HG02885 (cell line): ENCODE results near the gene CYB561D1.
"Not testable (repeated sequence)": the region's sequence is repeated elsewhere in the genome, so short reads cannot be mapped to it uniquely, and the experiment has no call there.

Source experiments
- ATAC-seq: cut with Tn5 transposase; IDR thresholded peaks from one replicate; pipeline ENCODE4 v1.9.1; 2021; ENCODE audit warnings: mild to moderate bottlenecking; ENCODE audit not compliant: unreplicated experiment, poor library complexity

The CYB561D1 gene

DNA sequence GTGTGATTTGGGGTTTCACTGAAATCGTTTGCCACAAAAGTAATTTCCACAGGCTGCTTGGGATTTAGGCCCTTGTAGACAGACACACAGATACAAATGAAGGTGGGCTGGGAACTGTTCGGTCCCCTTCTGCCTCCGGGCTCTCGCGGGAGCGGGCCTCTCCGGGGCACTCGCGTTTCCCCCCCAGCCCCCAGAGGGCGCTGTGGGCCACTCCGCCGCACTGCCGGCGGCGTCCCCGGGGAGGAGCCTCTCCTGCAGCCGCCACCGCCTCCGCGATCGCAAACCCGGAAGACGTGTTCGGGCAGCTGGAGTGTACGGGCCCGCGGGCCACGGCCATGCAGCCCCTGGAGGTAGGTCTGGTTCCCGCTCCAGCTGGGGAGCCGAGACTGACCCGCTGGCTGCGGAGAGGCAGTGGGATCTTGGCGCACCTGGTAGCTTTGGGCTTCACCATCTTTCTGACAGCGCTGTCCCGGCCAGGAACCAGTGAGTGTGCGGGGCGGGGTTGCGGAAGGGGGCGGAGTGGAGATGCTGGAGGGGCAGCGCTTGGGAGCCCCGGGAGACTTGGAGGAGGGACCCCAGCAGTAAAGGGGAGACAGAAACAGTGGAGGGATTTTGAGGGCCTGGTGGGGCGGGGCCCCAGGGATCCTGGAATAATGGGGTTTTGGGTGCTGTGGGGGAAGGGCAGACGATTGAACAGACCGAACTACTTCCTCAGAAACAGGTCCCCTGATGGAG lies at the start of gene CYB561D1:
CYB561D1 (plus strand) TSS at position 290 of the 735 bp plus-strand sequence; CDS start at position 336, 46 bp downstream.
- peak; percentile 88 for ATAC-seq

DNA sequence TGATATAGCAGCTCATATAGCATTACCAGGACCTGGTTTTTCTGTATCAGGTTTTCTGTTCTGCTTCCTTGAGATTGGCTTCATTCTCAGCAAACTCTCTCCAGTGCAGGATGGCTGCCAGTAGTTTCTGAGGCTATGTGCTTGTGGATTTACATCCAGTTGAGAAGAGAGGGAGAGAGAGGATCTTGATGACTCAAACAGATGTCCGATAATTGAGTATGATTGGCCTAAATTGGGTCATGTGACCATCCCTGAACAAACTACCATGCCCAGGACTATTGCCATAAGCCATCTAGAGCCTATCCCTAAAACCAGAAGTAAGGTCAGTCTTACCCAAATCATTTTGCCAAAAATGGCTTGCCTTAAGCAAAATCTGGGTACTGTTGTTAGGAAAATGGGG lies 49.5 kb upstream of the CYB561D1 start:
- no peak for ATAC-seq

GRCh38 chr1:109445949-109446695 lies 47.8 kb upstream of the CYB561D1 start:
- ATAC-seq = not testable (repeated sequence)

DNA sequence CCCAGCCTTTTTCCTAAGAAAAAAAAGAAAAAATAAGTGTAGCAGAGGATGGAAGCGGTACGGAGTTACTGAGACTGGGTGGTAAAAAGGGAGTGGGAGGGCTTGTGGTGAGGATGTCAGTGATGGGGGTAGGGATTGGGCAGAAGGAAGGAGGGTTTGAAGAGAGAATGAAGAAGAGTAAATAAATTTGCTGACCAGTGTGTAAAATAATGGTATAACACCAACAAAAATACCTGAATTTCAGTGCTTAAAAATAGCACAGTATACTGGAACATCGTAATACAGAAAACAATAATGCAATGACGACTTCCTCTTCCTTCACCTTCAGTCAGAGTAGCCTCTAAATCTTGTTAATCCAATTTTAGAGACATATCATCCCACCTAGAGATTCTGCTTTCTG lies 46.4 kb upstream of the CYB561D1 start:
- no peak for ATAC-seq

DNA sequence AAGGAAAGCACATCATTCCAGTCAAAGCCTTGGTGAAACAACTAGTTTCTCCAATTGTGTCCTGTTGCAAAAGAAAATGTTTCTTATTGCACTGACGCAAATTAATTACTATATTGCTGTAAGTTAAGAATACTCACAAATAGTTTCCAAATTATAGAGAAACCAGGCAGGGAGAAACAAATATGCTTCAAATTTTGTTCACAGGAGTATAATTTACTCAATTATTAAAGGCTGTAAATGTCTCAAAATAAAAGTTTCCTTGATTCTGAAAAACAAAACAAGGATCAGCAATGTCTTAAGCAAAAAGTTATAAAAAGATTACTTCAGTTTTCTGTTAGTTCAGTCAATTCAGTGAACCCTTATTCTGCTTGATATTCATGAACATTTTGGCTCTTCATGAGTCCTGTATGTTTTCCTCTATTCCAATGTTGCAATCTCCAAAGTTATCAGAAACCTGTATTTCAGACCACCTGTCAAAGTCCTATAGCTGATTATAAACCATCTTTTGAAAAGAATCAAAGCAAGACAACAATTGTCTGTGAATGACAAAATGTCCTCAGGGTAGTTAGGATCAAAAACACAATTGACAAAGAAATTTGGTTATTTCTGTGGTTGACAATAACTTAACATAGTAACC lies 39.3 kb upstream of the CYB561D1 start:
- no peak for ATAC-seq

DNA sequence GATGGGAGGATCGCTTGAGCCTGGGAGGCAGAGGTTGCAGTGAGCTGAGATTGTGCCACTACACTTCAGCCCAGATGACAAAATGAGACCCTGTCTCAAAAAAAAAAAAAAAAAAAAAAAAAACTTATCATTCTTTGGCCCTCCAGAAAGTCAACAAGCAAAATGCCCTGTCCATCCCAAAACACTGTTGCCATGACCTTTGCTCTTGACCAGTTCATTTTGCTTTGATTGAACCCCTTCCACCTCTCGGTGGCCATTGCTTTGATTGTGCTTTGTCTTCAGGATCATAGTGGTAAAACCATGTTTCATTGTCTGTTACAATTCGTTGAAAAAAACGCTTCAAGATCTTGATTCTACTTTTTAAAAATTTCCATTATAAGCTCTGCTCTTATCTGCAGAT lies 36.1 kb upstream of the CYB561D1 start:
- ATAC-seq = no peak

DNA sequence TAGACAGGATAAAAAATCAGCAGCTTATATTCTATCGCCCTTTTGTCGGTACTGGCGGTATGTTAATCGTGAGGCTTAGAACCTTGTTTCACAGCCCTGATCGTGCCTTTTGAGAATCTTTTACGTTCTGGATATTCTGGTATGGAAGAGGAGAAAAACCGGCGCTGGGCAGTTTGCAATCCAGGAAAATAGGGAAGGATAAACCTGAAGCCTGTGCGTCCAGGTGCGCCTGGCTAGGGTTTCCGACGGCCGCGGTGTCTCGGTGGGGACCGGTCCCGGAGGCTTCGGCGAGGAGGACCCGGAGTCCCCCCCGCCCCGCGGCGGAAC lies 27.8 kb upstream of the CYB561D1 start:
- no peak for ATAC-seq

GRCh38 chr1:109466452-109467300 lies 27.2 kb upstream of the CYB561D1 start, which contains the start of gene SYPL2:
SYPL2 (plus strand) TSS chr1:109466546; CDS start chr1:109466844, 298 bp downstream.
- ATAC-seq = no peak

GRCh38 chr1:109467301-109467777 lies 26.6 kb upstream of the CYB561D1 start:
- no peak for ATAC-seq

DNA sequence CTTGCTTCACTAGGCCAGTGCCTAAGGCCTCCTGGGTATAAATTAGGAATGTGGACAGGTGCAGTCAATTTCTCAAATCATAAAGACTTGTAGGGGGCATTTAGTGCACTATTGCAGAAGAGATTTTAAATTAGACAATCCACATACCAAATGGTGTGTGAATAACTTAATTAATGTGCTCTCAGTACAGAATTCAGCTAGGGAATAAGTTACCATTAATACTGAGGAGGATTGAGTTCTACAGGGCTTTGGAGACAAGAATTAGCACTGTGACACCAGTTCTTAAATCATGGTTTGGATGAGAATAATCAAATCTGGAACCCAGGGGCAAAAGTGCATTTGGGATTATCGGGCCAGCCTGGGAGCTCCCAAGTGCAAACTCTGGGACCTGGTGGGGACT lies 25.8 kb upstream of the CYB561D1 start:
- ATAC-seq = no peak

GRCh38 chr1:109468903-109469302 lies 25.0 kb upstream of the CYB561D1 start:
- ATAC-seq = no peak

DNA sequence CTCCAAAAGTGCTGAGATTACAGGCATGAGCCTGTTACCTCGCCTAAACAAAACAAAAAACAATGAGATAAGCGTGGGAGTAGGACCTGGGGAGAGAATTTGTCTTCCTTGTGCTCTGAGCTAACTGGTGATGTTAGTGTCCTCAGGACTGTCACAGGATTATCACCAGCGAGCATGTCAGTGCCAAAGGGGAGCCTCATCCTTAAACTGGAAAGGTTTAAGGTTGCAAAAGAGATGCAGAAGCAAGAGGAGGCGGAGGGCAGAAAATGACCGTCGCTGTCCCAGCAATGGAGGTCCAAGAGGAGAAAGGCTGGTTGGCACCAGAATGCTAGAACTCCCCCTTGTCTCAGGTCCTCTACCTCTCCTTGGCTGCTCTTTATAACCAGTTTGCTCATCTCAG lies 23.6 kb upstream of the CYB561D1 start:
- no peak for ATAC-seq

GRCh38 chr1:109472779-109473178 lies 21.1 kb upstream of the CYB561D1 start:
- no peak for ATAC-seq

- not testable (repeated sequence) for ATAC-seq
Observed at GRCh38 chr1:109473284-109474057, 20.4 kb upstream of the CYB561D1 start.

GRCh38 chr1:109474697-109475096 lies 19.2 kb upstream of the CYB561D1 start:
- no peak for ATAC-seq

GRCh38 chr1:109475261-109475660 lies 18.6 kb upstream of the CYB561D1 start:
- ATAC-seq = no peak

DNA sequence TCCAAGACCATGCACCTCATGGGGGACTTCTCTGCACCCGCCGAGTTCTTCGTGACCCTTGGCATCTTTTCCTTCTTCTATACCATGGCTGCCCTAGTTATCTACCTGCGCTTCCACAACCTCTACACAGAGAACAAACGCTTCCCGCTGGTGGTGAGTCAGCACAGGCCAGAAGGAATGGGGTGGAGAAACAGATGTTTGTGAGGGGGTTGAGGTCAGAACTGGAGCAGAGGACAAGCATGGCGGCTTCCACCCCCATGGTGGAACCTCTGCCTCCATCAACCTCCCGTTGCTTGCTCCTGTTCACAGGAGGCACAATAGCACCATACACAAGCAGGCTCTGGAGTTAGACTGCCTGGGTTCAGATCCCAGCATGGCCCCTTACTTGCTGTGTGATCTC lies 17.1 kb upstream of the CYB561D1 start:
- no peak for ATAC-seq

GRCh38 chr1:109477821-109478220 lies 16.1 kb upstream of the CYB561D1 start:
- no peak for ATAC-seq

GRCh38 chr1:109478806-109479205 lies 15.1 kb upstream of the CYB561D1 start:
- ATAC-seq = no peak
